Esophagus squamous epithelium (tissue), 4 donors: Measurements from ENCODE around the gene VAV2.

Experiments
- POLR2A ChIP-seq, 4 donors: fragments of 450-650 bp; IDR thresholded peaks; one replicate each; pipeline ENCODE4 v1.6.1; 2017; ENCODE audit warnings: antibody characterized with exemption in 4 of 4, mild to moderate bottlenecking in 4 of 4, moderate library complexity in 3 of 4
- TF ChIP-seq, protein P1 (sequence below), 6 experiments: fragments of 450-650 bp in 4 of 6; fragments of 200-600 bp in 2 of 6; sonication (generic) in 2 of 6; IDR thresholded peaks; one replicate each; pipeline ENCODE4 v1.5.1; 2016 to 2019; ENCODE audit warnings: antibody characterized with exemption in 6 of 6, mild to moderate bottlenecking in 4 of 6, moderate library complexity in 4 of 6

DNA sequence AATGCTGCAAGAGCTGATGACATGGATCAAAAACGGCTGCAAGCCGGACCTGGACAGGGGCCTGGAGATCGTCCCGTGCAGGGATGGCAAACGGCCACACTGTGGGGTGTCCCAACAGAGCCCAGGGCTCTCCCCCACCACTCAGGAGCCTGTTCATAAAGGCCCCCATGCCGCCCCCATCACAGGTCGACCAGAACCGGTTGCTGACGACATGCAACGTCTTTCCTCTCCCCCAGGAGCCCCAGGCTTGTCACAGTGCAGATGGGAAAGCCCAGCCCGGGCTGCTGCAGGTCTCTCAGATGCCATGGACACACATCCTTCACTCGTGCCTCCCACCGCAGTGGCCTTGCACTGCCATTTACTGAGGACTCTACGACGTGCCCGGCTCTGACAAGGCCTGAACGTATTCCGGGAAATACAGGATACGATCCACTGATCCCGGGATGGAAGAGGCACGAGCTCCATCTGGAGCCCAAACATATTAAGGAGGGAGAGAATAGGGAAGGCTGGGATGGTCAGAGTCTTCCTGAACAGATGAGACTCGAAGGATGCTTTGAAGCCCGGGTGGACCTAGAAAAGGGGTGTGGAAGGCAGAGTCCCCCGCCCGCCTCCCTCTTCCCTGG lies 177.4 kb downstream of the VAV2 start:
- TF ChIP-seq, protein P1, sequence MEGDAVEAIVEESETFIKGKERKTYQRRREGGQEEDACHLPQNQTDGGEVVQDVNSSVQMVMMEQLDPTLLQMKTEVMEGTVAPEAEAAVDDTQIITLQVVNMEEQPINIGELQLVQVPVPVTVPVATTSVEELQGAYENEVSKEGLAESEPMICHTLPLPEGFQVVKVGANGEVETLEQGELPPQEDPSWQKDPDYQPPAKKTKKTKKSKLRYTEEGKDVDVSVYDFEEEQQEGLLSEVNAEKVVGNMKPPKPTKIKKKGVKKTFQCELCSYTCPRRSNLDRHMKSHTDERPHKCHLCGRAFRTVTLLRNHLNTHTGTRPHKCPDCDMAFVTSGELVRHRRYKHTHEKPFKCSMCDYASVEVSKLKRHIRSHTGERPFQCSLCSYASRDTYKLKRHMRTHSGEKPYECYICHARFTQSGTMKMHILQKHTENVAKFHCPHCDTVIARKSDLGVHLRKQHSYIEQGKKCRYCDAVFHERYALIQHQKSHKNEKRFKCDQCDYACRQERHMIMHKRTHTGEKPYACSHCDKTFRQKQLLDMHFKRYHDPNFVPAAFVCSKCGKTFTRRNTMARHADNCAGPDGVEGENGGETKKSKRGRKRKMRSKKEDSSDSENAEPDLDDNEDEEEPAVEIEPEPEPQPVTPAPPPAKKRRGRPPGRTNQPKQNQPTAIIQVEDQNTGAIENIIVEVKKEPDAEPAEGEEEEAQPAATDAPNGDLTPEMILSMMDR (IDR thresholded peaks at IDR 0.05), result no peak
- TF ChIP-seq POLR2A (IDR thresholded peaks at IDR 0.05), result no peak
